ENCODE data around the gene PPARA.

Gene PPARA

DNA sequence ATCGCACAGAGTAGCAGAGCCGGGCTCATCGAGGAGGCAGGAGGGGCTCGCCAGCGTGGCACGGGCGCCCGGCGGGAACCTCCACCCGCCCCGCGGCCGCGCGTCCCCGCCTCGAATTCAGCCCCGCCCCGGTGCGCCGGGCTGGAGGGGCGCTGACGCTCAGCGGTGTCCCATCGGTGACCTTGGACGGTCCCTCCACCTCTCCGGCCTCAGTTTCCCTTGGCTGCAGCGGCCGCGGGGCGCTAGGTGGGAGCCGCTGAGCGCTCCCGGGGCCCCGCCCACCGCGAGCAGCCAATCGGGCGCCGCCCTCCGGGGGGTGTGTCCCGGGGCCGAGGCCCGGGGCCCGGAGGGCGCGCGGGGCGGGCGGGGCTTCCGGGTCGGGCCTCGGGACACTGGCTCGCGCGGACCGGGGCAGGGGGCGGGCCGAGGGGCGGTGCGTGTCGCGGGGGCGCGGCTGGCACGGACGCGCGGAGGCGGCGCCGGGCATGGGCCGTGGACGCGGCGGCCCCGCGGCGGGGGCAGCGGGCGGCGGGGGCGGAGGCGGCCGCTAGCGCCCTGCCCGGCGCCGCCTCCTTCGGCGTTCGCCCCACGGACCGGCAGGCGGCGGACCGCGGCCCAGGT lies at the start of gene PPARA:
Gene PPARA, plus strand, starts transcription at position 493 of the 621 bp plus-strand sequence. CDS start 47,858 bp downstream, outside the sequence.
- Histone ChIP-seq H3K27ac (ENCODE audit: low read length) (peak within 1 kb of the TSS; percentile 68), H3K9me3 (ENCODE audit: control insufficient read depth in 1 of 2, low read length in 2 of 2) (no peaks in the 10 kb centered on the region), H3K27me3 (ENCODE audit: low read depth, low read length) (no peaks in the 10 kb centered on the region), H3K4me3 (ENCODE audit: low read depth in 1 of 2, low read length in 2 of 2) (peak within 1 kb of the TSS; percentile 67 to 82), H3K4me1 (ENCODE audit: control insufficient read depth in 1 of 2, insufficient read depth in 2 of 2, low read length in 2 of 2) (peaks cover 13 to 26% of the 10 kb centered on the region in 2 donors), H3K36me3 (ENCODE audit: control insufficient read depth in 1 of 2, insufficient read depth in 2 of 2, low read length in 2 of 2) (no peaks in the 10 kb centered on the region)

DNA sequence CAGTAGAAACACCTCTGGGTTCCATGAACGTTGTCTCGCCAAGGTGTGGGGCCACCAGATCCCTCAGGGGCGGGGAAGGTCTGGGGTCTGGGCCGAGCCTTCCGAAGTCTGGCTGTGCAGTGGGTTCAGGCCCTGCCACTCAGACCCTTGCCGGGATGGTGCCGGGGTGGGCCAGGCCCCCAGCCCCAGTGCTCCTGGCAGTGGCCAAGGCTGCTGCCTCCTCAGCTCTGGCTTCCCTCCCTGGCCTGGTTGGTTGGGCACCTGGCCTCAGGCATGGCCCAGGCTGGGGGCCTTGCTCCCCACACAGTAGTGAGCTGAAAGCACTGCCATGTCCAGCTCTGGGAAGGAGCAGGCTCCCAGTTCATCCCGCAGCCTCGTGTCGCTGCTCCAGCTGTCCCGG lies 48.2 kb upstream of the PPARA start:
- Histone ChIP-seq H3K4me1 (ENCODE audit: control insufficient read depth in 1 of 2, insufficient read depth in 2 of 2, low read length in 2 of 2) (peaks cover 22 to 80% of the 10 kb centered on the region in 2 donors), H3K36me3 (ENCODE audit: control insufficient read depth in 1 of 2, insufficient read depth in 2 of 2, low read length in 2 of 2) (peaks cover 20 to 72% of the 10 kb centered on the region in 2 donors), H3K27ac (ENCODE audit: low read length) (no peak overlapping the region)

DNA sequence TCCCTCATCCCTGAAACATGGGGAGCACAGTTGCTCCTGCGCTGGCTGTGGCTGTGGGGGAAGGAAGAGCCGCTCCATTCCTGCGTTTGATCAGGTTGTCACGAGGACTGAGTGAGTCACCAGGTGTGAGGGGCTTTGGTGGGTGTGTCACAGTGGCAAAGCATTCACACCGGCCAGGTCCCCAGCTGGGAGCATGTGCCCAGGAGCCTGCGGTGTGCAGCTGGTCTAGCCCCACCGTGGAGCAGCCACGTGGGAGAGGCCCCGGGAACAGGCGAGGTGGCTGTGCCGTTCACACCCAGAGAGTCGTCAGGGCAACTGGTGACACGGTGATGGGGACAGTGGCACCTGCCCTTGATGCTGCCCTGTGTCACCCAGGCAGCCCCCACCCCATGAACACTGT lies 47.6 kb upstream of the PPARA start:
- Histone ChIP-seq H3K27me3 (ENCODE audit: low read depth, low read length) (no peaks in the 10 kb centered on the region), H3K36me3 (ENCODE audit: control insufficient read depth in 1 of 2, insufficient read depth in 2 of 2, low read length in 2 of 2) (peaks cover 20 to 73% of the 10 kb centered on the region in 2 donors)

More for the DNA sequence above, 48.2 kb upstream of the PPARA start:
- Histone ChIP-seq H3K4me3 (ENCODE audit: low read depth in 1 of 2, low read length in 2 of 2) (no peak overlapping the region), H3K27me3 (ENCODE audit: low read depth, low read length) (no peaks in the 10 kb centered on the region), H3K9me3 (ENCODE audit: control insufficient read depth in 1 of 2, low read length in 2 of 2) (no peaks in the 10 kb centered on the region)

DNA sequence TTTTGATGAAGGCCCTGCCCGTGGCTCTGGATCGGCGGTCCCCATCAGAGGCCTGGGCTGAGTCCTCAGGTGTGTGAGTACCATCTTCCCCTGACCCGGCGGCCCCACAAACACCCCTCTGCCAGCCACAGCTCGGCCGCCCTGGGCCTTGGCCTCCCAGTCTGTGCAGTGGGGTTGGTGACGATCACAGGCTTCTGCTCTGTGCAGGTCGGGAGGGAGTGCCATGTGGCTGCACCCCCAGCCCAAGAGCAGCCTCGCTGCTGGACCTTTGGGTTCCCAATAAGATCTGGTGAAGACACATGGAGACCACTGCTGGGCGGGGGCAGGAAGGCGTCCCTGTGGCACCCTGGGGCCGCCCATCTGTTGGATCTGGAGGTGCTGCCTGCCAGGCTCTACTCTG lies 47.1 kb upstream of the PPARA start:
- Histone ChIP-seq H3K36me3 (ENCODE audit: control insufficient read depth in 1 of 2, insufficient read depth in 2 of 2, low read length in 2 of 2) (peaks cover 18 to 71% of the 10 kb centered on the region in 2 donors), H3K27ac (ENCODE audit: low read length) (no peak overlapping the region), H3K9me3 (ENCODE audit: control insufficient read depth in 1 of 2, low read length in 2 of 2) (no peaks in the 10 kb centered on the region), H3K27me3 (ENCODE audit: low read depth, low read length) (no peaks in the 10 kb centered on the region), H3K4me3 (ENCODE audit: low read depth in 1 of 2, low read length in 2 of 2) (no peak overlapping the region), H3K4me1 (ENCODE audit: control insufficient read depth in 1 of 2, insufficient read depth in 2 of 2, low read length in 2 of 2) (peaks cover 28 to 86% of the 10 kb centered on the region in 2 donors)

More for the DNA sequence above, 47.6 kb upstream of the PPARA start:
- H3K9me3 ChIP-seq (ENCODE audit: control insufficient read depth in 1 of 2, low read length in 2 of 2) = no peaks in the 10 kb centered on the region
- H3K4me1 ChIP-seq (ENCODE audit: control insufficient read depth in 1 of 2, insufficient read depth in 2 of 2, low read length in 2 of 2) = peaks cover 23 to 84% of the 10 kb centered on the region in 2 donors
- no peak overlapping the region for H3K27ac ChIP-seq (ENCODE audit: low read length)
- no peak overlapping the region for H3K4me3 ChIP-seq (ENCODE audit: low read depth in 1 of 2, low read length in 2 of 2)

DNA sequence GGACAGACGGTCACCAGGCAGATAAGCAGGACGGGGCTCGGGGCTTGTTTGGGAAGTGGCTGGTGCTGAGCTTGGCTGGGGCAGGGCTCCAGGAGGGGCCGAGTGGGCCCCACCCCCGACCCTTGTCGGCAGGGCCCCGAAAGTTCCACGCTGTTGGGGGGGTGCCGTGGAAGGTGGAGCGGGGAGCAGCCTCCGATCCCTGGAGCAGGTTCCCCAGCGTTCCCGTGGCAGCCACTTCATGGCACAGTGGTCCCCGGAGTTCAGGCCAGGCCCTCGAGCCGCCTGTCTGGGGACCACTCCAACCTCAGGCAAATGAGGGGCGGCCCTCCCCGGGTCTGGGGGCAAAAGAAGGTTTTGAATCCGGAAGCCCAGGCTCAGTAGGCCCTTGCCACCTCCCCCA lies 46.7 kb upstream of the PPARA start:
- Histone ChIP-seq H3K9me3 (ENCODE audit: control insufficient read depth in 1 of 2, low read length in 2 of 2) (no peaks in the 10 kb centered on the region), H3K4me1 (ENCODE audit: control insufficient read depth in 1 of 2, insufficient read depth in 2 of 2, low read length in 2 of 2) (peaks cover 28 to 86% of the 10 kb centered on the region in 2 donors), H3K27ac (ENCODE audit: low read length) (no peak overlapping the region), H3K4me3 (ENCODE audit: low read depth in 1 of 2, low read length in 2 of 2) (no peak overlapping the region), H3K36me3 (ENCODE audit: control insufficient read depth in 1 of 2, insufficient read depth in 2 of 2, low read length in 2 of 2) (peaks cover 17 to 66% of the 10 kb centered on the region in 2 donors), H3K27me3 (ENCODE audit: low read depth, low read length) (no peaks in the 10 kb centered on the region)

DNA sequence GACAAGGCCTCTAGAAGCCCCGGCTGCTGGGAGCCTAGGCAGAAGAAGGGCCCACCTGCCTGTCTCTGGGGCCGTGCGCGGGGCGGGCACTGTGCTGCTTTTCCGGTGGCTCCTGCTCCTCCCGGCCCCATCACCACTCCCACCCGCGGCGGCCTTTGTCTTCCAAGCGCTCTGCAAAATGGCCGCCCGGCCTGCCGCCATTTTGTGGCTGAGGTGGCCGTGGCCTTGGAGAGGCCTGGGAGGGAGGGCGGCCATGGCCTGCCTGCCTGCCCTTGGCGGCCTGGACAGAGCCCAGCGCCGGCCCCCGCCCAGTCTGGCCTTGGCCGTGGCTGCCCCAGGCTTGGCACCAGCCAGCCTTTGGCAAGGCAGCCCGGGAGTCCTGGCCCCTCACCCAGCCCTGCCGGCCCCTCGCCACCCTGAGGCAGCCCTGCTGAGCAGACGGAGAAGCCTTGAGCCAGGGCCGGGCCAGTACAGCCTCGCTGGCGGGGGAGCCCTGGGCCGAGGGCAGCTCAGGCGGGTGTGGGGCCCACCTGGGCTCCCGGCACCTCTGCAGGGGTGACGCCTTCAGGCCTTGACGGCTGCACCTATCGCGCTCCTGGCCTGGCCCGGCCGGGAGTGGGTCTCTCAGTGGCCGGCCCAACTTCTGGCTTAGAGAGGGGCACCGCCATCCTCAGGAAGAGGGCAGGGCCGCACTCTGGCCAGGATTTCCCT lies 46.0 kb upstream of the PPARA start:
- Histone ChIP-seq H3K9me3 (ENCODE audit: control insufficient read depth in 1 of 2, low read length in 2 of 2) (no peaks in the 10 kb centered on the region), H3K27ac (ENCODE audit: low read length) (no peak overlapping the region), H3K4me1 (ENCODE audit: control insufficient read depth in 1 of 2, insufficient read depth in 2 of 2, low read length in 2 of 2) (peaks cover 29 to 87% of the 10 kb centered on the region in 2 donors), H3K36me3 (ENCODE audit: control insufficient read depth in 1 of 2, insufficient read depth in 2 of 2, low read length in 2 of 2) (peaks cover 15 to 64% of the 10 kb centered on the region in 2 donors), H3K4me3 (ENCODE audit: low read depth in 1 of 2, low read length in 2 of 2) (no peak overlapping the region), H3K27me3 (ENCODE audit: low read depth, low read length) (no peaks in the 10 kb centered on the region)

DNA sequence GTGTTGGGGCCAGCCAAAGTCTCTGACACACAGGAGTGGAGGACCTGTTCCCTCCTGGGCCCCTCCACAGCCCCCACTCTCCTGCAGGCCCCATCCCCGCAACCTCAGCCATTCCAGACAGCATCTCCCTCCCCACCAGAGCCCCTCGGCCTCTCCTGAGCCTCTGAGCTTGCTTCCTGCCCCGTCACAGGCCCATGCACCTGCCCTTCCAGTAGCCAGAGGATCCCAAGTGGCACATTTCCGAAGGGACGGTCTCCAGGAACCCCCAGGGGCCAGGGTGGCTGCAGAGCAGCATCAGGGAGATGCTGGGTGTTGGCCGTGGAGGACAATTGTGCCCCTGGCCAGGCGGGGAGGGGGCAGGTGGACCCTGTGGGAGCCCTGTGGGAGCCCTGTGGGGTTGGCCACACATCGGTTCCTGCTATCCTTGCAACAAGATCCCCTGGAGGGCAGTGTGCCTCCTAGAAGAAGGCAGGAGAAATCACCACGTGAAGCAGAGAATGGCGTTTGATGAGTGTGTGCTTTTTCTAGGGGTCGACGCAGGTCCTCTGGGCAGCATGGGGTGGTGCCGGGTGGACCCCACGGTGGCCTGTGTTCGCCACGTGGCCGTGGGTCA lies 45.3 kb upstream of the PPARA start:
- H3K27me3 ChIP-seq (ENCODE audit: low read depth, low read length) = no peaks in the 10 kb centered on the region
- H3K9me3 ChIP-seq (ENCODE audit: control insufficient read depth in 1 of 2, low read length in 2 of 2) = no peaks in the 10 kb centered on the region
- H3K27ac ChIP-seq (ENCODE audit: low read length) = peak overlapping the region; percentile 60
- peaks cover 32 to 91% of the 10 kb centered on the region in 2 donors for H3K4me1 ChIP-seq (ENCODE audit: control insufficient read depth in 1 of 2, insufficient read depth in 2 of 2, low read length in 2 of 2)
- H3K4me3 ChIP-seq (ENCODE audit: low read depth in 1 of 2, low read length in 2 of 2) = no peak overlapping the region
- peaks cover 21 to 64% of the 10 kb centered on the region in 2 donors for H3K36me3 ChIP-seq (ENCODE audit: control insufficient read depth in 1 of 2, insufficient read depth in 2 of 2, low read length in 2 of 2)

DNA sequence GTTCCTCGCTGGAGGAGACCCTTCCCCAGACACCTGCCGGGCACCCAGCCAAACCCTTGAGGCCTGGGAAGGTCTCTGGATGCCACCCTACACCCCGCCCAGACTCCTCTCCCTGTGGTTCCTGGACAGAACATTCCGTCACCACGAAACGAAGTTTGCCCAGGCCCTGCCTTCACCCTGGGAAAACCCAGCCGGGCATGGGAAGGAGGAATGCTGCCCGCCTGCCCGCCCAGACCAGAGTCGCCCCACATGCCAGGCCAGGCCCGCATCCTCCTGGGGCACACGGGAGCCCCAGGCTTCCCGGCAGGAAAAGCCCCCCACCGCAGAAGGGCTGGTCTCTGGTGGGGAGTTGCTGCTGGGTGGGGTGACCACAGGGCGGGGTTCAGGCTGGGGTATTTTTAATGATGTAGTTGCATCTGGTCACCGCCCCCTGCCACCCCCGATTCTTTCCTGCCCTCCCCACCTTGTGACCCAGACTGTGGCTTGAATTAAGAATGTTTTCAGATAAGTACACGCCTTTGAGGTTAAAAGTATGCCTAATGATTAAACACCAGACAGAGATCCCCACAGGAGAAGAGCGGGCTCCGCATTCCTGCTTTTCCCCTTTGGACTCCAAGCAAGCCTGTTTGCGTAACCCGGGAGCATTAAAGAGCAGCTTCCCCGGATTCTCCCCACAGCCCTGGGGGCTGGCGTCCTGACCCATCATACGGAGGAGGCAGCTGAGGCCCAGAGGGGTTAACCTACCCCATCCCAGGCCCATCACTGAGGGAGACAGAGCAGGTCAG lies 44.6 kb upstream of the PPARA start:
- Histone ChIP-seq H3K4me3 (ENCODE audit: low read depth in 1 of 2, low read length in 2 of 2) (no peak overlapping the region), H3K36me3 (ENCODE audit: control insufficient read depth in 1 of 2, insufficient read depth in 2 of 2, low read length in 2 of 2) (peaks cover 21 to 64% of the 10 kb centered on the region in 2 donors), H3K4me1 (ENCODE audit: control insufficient read depth in 1 of 2, insufficient read depth in 2 of 2, low read length in 2 of 2) (peaks cover 32 to 91% of the 10 kb centered on the region in 2 donors)

DNA sequence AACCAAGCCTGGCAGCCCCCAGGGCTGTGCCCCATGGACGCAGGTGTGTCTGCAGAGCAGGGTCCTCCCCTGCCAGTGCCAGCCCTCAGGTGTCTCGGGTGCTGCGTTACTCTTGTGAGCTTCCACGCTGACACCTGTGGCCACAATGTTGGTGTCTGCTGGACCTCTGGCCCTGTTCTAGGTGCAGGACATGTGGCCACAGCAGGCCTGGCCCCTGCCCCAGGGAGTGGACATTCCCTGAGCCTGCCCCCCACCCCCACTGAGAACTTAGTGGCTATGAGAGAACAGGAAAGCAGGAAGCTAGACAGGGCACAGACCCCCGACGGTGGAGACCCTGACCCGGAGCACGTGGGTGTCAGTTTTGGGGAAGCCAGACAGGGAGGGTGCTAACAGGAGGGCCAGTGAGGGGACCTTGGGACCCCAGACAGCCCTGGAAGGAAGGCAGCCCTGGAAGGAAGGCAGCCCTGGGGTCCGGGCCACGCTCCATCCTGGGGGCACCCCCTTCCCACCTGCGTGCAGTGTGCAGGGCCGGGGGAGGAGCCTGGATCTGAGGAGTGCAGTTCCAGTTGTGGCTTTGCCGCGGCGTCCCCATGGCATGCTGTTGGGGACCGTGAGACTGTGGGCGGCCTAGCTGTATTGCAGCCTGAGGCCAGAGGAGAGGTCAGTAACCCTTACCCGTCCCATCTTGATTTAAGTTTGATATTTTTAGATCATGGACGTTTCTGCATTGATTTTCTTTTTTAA lies 43.9 kb upstream of the PPARA start:
- Histone ChIP-seq H3K9me3 (ENCODE audit: control insufficient read depth in 1 of 2, low read length in 2 of 2) (no peaks in the 10 kb centered on the region), H3K27ac (ENCODE audit: low read length) (peak overlapping the region; percentile 60), H3K4me3 (ENCODE audit: low read depth in 1 of 2, low read length in 2 of 2) (no peak overlapping the region), H3K4me1 (ENCODE audit: control insufficient read depth in 1 of 2, insufficient read depth in 2 of 2, low read length in 2 of 2) (peaks cover 32 to 95% of the 10 kb centered on the region in 2 donors), H3K36me3 (ENCODE audit: control insufficient read depth in 1 of 2, insufficient read depth in 2 of 2, low read length in 2 of 2) (peaks cover 18 to 65% of the 10 kb centered on the region in 2 donors), H3K27me3 (ENCODE audit: low read depth, low read length) (no peaks in the 10 kb centered on the region)

More for the DNA sequence above, 44.6 kb upstream of the PPARA start:
- no peaks in the 10 kb centered on the region for H3K27me3 ChIP-seq (ENCODE audit: low read depth, low read length)
- H3K9me3 ChIP-seq (ENCODE audit: control insufficient read depth in 1 of 2, low read length in 2 of 2) = no peaks in the 10 kb centered on the region
- H3K27ac ChIP-seq (ENCODE audit: low read length) = peak overlapping the region; percentile 60

DNA sequence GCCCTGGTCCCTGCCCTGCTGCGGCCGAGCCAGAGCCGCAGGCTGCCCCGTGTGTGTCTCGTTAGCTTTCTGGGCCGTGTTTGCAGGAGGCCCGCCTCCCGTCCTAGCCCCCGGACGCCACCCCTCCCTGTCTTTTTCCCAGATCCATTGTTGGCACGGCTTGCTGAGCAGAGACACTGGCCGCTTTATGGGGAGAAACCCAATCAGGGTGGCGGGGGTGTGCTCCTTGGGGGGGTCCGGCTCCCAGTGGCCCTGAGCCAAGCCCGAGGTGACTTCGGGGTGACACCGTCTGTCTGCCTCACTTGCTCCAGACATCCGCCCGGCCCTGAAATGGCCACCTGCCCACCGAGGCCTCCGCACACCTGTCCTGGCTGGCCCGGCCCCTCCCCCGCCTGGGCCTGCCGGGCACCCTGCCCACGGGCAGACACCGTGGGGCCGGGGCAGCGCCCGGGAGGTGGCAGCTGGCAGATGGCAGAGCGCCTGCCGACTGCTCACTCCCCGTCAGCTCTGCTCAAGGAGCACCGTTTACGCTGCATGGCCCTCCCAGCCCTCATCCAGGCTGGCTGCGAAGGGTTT lies 43.1 kb upstream of the PPARA start:
- no peak overlapping the region for H3K27ac ChIP-seq (ENCODE audit: low read length)
- peaks cover 13 to 58% of the 10 kb centered on the region in 2 donors for H3K36me3 ChIP-seq (ENCODE audit: control insufficient read depth in 1 of 2, insufficient read depth in 2 of 2, low read length in 2 of 2)
- no peaks in the 10 kb centered on the region for H3K27me3 ChIP-seq (ENCODE audit: low read depth, low read length)
- no peaks in the 10 kb centered on the region for H3K9me3 ChIP-seq (ENCODE audit: control insufficient read depth in 1 of 2, low read length in 2 of 2)
- no peak overlapping the region for H3K4me3 ChIP-seq (ENCODE audit: low read depth in 1 of 2, low read length in 2 of 2)
- peaks cover 32 to 98% of the 10 kb centered on the region in 2 donors for H3K4me1 ChIP-seq (ENCODE audit: control insufficient read depth in 1 of 2, insufficient read depth in 2 of 2, low read length in 2 of 2)

Measured in muscle layer of duodenum (tissue), 2 donors.